ENCODE data around the gene ACR.

The ACR gene

DNA sequence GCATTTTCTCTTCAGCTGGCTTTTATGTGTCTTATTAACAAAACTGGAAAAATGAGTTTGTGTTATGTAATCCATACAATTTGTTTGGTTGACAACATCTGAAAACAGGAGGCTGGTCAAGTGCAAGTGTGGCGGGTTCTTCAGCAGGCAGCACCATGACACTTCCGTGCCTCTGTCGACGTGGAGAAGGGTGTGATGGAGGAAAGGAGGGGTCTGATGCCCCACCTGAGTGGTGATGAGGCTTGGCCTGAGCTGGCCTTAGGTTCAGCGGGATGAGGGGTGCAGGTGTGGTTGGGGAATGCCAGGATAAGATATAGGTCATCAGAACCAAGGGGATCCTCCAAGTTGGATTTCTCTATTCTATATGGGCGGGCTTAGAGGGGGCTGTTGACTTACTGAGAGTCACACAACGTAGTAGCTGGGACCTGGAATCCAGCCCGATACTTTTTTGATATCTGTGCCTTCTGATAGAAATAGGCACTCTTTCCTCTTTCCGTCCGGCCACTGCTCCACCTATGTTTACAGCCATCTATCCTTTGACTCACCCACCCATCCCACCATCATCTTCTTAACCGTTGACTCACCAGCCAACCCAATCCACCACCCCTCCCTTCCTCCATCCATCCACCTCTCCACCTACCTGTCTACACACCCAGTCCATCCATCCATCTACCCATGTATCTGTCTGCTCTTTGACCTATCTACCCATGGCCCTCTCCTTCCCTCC is 36.4 kb upstream of the ACR start:
- no peaks in the 10 kb centered on the region for H3K36me3 ChIP-seq (replicated peaks; ENCODE audit: insufficient read depth, low read length)
- H3K4me1 ChIP-seq (ENCODE audit: low read length) = peaks cover 10% of the 10 kb centered on the region
- DNase-seq = no peak
- no peaks in the 10 kb centered on the region for H3K9me2 ChIP-seq (replicated peaks; ENCODE audit: insufficient read depth, low read length)
- TF ChIP-seq EZH2phosphoT487 (IDR thresholded peaks at IDR 0.05; ENCODE audit: low read length) (no peak), EZH2 (optimal IDR thresholded peaks at IDR 0.05; ENCODE audit: low read depth, low read length) (no peak), CTCF (IDR thresholded peaks at IDR 0.05; ENCODE audit: low read length) (no peak)
- no peaks in the 10 kb centered on the region for H3K9me3 ChIP-seq (replicated peaks; ENCODE audit: insufficient read depth, low read length)
- H3F3A ChIP-seq (ENCODE audit: insufficient read depth, low read length) = 0 out of 2 replicates have a peak, but pooled peaks cover 5% of the 10 kb centered on the region
- H4K20me1 ChIP-seq (ENCODE audit: insufficient read depth, low read length) = no peaks in the 10 kb centered on the region
- H2AFZ ChIP-seq (ENCODE audit: low read length) = no peak overlapping the region
- no peak overlapping the region for H3K4me3 ChIP-seq (ENCODE audit: low read length)
- no peak overlapping the region for H3K4me2 ChIP-seq (ENCODE audit: low read depth, low read length)
- H3K9ac ChIP-seq (ENCODE audit: low read length) = no peak overlapping the region
- no peak overlapping the region for H3K27ac ChIP-seq (ENCODE audit: low read length)
- peaks cover 3% of the 10 kb centered on the region; the same call in 1 of the 2 replicates for H3K79me2 ChIP-seq (ENCODE audit: low read length)
- H3K27me3 ChIP-seq (replicated peaks; ENCODE audit: insufficient read depth, low read length) = no peaks in the 10 kb centered on the region

- no peaks in the 10 kb centered on the region for H4K20me1 ChIP-seq (ENCODE audit: insufficient read depth, low read length)
These were observed 35.7 kb upstream of the ACR start for GRCh38 chr22:50702261-50702671.

DNA sequence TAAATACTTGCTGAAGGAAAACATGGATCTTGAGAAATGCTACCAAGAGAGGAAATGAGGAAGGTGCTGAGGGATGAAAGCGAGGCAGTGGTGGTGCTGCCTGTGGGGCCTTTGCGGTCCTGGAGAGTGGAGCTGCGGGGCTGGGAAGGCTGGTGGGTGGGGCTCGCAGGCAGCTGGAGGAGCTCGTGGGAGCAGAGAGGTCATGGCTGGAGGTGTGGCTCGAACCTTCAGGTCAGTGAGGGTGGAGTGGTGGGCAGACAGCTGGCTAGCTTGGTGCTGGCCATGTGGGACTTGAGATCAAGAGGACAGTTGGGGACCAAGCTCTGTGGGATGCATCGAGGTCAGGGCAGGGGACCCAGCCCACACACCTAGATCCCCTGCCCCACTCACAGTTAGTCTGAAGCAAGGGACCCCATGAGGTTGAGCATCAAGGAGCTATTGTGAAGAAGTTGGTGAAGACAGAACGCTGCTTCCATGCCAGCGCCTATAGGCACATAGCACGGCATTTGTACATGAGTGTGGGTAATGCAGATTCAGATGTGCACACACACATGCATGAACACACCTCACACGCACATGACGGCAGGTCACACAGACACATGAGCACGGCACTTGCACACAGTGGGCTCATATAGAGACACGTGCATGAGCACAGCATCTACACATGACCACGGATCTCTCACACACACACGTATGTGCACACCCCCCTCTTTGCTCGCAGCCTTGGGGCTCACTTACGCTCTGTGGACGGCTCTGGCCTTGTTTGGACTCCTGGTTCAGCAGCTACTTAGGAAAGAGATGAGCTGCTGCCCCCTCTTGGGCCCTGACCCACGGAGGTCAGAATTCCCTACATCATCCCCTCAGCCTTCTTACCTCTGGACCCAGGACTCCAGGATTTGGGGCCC is 34.9 kb upstream of the ACR start:
- H3K9ac ChIP-seq (ENCODE audit: low read length) = no peak overlapping the region
- no peak overlapping the region for H3K4me3 ChIP-seq (ENCODE audit: low read length)
- H3F3A ChIP-seq (ENCODE audit: insufficient read depth, low read length) = 0 out of 2 replicates have a peak, but pooled peaks cover 5% of the 10 kb centered on the region
- no peaks in the 10 kb centered on the region for H3K9me2 ChIP-seq (replicated peaks; ENCODE audit: insufficient read depth, low read length)
- H3K4me2 ChIP-seq (ENCODE audit: low read depth, low read length) = peak overlapping the region; percentile 21; the same call in 1 of the 2 replicates
- no peaks in the 10 kb centered on the region for H3K36me3 ChIP-seq (replicated peaks; ENCODE audit: insufficient read depth, low read length)
- H4K20me1 ChIP-seq (ENCODE audit: insufficient read depth, low read length) = no peaks in the 10 kb centered on the region
- no peak overlapping the region for H2AFZ ChIP-seq (ENCODE audit: low read length)
- TF ChIP-seq CTCF (IDR thresholded peaks at IDR 0.05; ENCODE audit: low read length) = no peak
- no peak for TF ChIP-seq EZH2phosphoT487 (IDR thresholded peaks at IDR 0.05; ENCODE audit: low read length)
- no peak for TF ChIP-seq EZH2 (optimal IDR thresholded peaks at IDR 0.05; ENCODE audit: low read depth, low read length)
- H3K27ac ChIP-seq (ENCODE audit: low read length) = no peak overlapping the region
- no peaks in the 10 kb centered on the region for H3K27me3 ChIP-seq (replicated peaks; ENCODE audit: insufficient read depth, low read length)
- DNase-seq = no peak
- peaks cover 3% of the 10 kb centered on the region; the same call in 1 of the 2 replicates for H3K79me2 ChIP-seq (ENCODE audit: low read length)
- peaks cover 10% of the 10 kb centered on the region for H3K4me1 ChIP-seq (ENCODE audit: low read length)
- H3K9me3 ChIP-seq (replicated peaks; ENCODE audit: insufficient read depth, low read length) = no peaks in the 10 kb centered on the region

More at GRCh38 chr22:50702261-50702671, 35.7 kb upstream of the ACR start:
- H3K4me3 ChIP-seq (ENCODE audit: low read length) = no peak overlapping the region
- H3K4me1 ChIP-seq (ENCODE audit: low read length) = peaks cover 10% of the 10 kb centered on the region
- no peaks in the 10 kb centered on the region for H3K36me3 ChIP-seq (replicated peaks; ENCODE audit: insufficient read depth, low read length)
- no peaks in the 10 kb centered on the region for H3K9me3 ChIP-seq (replicated peaks; ENCODE audit: insufficient read depth, low read length)
- H3K27ac ChIP-seq (ENCODE audit: low read length) = no peak overlapping the region; the same call in 1 of the 2 replicates
- no peak overlapping the region; the same call in 1 of the 2 replicates for H2AFZ ChIP-seq (ENCODE audit: low read length)
- peaks cover 3% of the 10 kb centered on the region; the same call in 1 of the 2 replicates for H3K79me2 ChIP-seq (ENCODE audit: low read length)
- H3K9me2 ChIP-seq (replicated peaks; ENCODE audit: insufficient read depth, low read length) = no peaks in the 10 kb centered on the region
- 0 out of 2 replicates have a peak, but pooled peaks cover 5% of the 10 kb centered on the region for H3F3A ChIP-seq (ENCODE audit: insufficient read depth, low read length)
- TF ChIP-seq CTCF (IDR thresholded peaks at IDR 0.05; ENCODE audit: low read length) (no peak), EZH2 (optimal IDR thresholded peaks at IDR 0.05; ENCODE audit: low read depth, low read length) (no peak)
- H3K27me3 ChIP-seq (replicated peaks; ENCODE audit: insufficient read depth, low read length) = no peaks in the 10 kb centered on the region
- DNase-seq = peak; percentile 25
- H3K9ac ChIP-seq (ENCODE audit: low read length) = no peak overlapping the region
- H3K4me2 ChIP-seq (ENCODE audit: low read depth, low read length) = peak overlapping the region; percentile 21; the same call in 1 of the 2 replicates
